IMR-90 (cell line): ENCODE data around the gene ZNF385B. TPM values are rescaled to one million over a fixed set of nuclear protein-coding genes. Genes with fewer than 3 reads are reported as not detected.

Experiments used
- ATAC-seq: fragments of 200-7000 bp; cut with Tn5 transposase; 2 replicates; pipeline ENCODE4 v1.9.1; 2020; ENCODE audit warnings: low read depth, mild to moderate bottlenecking, moderate library complexity
- BruUV-seq: library from RNA; stranded (reverse); fragments of 400-500 nt; replicated peaks from 2 replicates; lab custom pipeline; 2021; lab: Mats Ljungman, UMichigan
- CTCF ChIA-PET: fragments of 300-600 bp; formaldehyde crosslinking; extraction: SDS; loops from one replicate; lab custom pipeline; 2021; ENCODE audit warnings: antibody characterized with exemption; lab: Yijun Ruan, JAX
- POLR2A ChIA-PET: fragments of 300-600 bp; sonication (Branson Sonifier 250); formaldehyde crosslinking; loops from one replicate; lab custom pipeline; 2022; ENCODE audit warnings: antibody characterized with exemption; ENCODE audit not compliant: unreplicated experiment; lab: Charles Lee
- DNase-seq: peaks from one replicate; pipeline ENCODE4 v3.0.0; 2013
- H2AFZ ChIP-seq: replicated peaks from 2 replicates; pipeline ENCODE3; 2013; ENCODE audit warnings: low read length, mild to moderate bottlenecking; ENCODE audit not compliant: poor library complexity
- H2AK5ac ChIP-seq: 2 replicates; pipeline ENCODE4 v1.6.1; 2013; ENCODE audit warnings: low read depth, low read length, inconsistent platforms
- H2AK9ac ChIP-seq: replicated peaks from 2 replicates; pipeline ENCODE3; 2013; ENCODE audit warnings: mild to moderate bottlenecking, low read depth, low read length, moderate library complexity; ENCODE audit not compliant: poor library complexity
- H2BK120ac ChIP-seq: 2 replicates; pipeline ENCODE4 v1.6.1; 2013; ENCODE audit warnings: low read depth, low read length, inconsistent platforms
- H2BK15ac ChIP-seq: 3 replicates; pipeline ENCODE4 v1.6.1; 2013; ENCODE audit warnings: low read depth, low read length, inconsistent platforms
- H2BK20ac ChIP-seq: 2 replicates; pipeline ENCODE4 v1.6.1; 2013; ENCODE audit warnings: low read depth, mild to moderate bottlenecking, inconsistent platforms, low read length, moderate library complexity
- H2BK5ac ChIP-seq: 2 replicates; pipeline ENCODE4 v1.6.1; 2013; ENCODE audit warnings: mild to moderate bottlenecking, low read depth, low read length, inconsistent platforms; ENCODE audit not compliant: poor library complexity, severe bottlenecking
- H3K14ac ChIP-seq: replicated peaks from 2 replicates; pipeline ENCODE4 v1.6.1; 2013; ENCODE audit warnings: low read depth, low read length, inconsistent platforms
- H3K18ac ChIP-seq: 2 replicates; pipeline ENCODE4 v1.6.1; 2013; ENCODE audit warnings: low read depth, low read length, control low read depth
- H3K23ac ChIP-seq: 2 replicates; pipeline ENCODE4 v1.6.1; 2013; ENCODE audit warnings: low read depth, low read length, inconsistent platforms
- H3K27ac ChIP-seq: 2 replicates; pipeline ENCODE4 v1.5.1; 2013; ENCODE audit warnings: mild to moderate bottlenecking, control low read depth, low read length; ENCODE audit not compliant: insufficient read depth
- H3K27me3 ChIP-seq: 2 replicates; pipeline ENCODE4 v1.6.1; 2013; ENCODE audit warnings: low read length; ENCODE audit not compliant: control insufficient read depth, insufficient read depth
- H3K36me3 ChIP-seq: 2 replicates; pipeline ENCODE4 v1.6.1; 2013; ENCODE audit warnings: low read length, mixed read lengths; ENCODE audit not compliant: control insufficient read depth, insufficient read depth
- H3K4ac ChIP-seq: 2 replicates; pipeline ENCODE4 v1.6.1; 2013; ENCODE audit warnings: low read depth, low read length, inconsistent platforms
- H3K4me1 ChIP-seq: 2 replicates; pipeline ENCODE4 v1.6.1; 2013; ENCODE audit warnings: low read length, mixed read lengths; ENCODE audit not compliant: control insufficient read depth, insufficient read depth
- H3K4me2 ChIP-seq: 2 replicates; pipeline ENCODE4 v1.6.1; 2013; ENCODE audit warnings: low read depth, mild to moderate bottlenecking, control low read depth, low read length, moderate library complexity
- H3K4me3 ChIP-seq: 2 replicates; pipeline ENCODE4 v1.5.1; 2013; ENCODE audit warnings: low read depth, mild to moderate bottlenecking, control low read depth, low read length, moderate library complexity; ENCODE audit not compliant: insufficient read depth
- H3K56ac ChIP-seq: 2 replicates; pipeline ENCODE4 v1.6.1; 2013; ENCODE audit warnings: low read length, inconsistent platforms; ENCODE audit not compliant: insufficient read depth; ENCODE audit errors: extremely low read depth
- H3K79me1 ChIP-seq, 2 experiments: 2 replicates each; pipeline ENCODE4 v1.6.1; 2013; ENCODE audit warnings: low read length in 2 of 2, inconsistent platforms in 1 of 2, low read depth in 1 of 2
- H3K9ac ChIP-seq: 2 replicates; pipeline ENCODE4 v1.6.1; 2013; ENCODE audit warnings: low read depth, low read length, control low read depth
- H3K9me1 ChIP-seq: 2 replicates; pipeline ENCODE4 v1.6.1; 2013; ENCODE audit warnings: low read length, inconsistent platforms; ENCODE audit not compliant: insufficient read depth
- H3K9me3 ChIP-seq: 2 replicates; pipeline ENCODE4 v1.6.1; 2013; ENCODE audit warnings: low read length; ENCODE audit not compliant: control insufficient read depth, insufficient read depth
- H4K20me1 ChIP-seq: 2 replicates; pipeline ENCODE4 v1.6.1; 2013; ENCODE audit warnings: low read length, inconsistent platforms; ENCODE audit not compliant: insufficient read depth
- H4K5ac ChIP-seq: 2 replicates; pipeline ENCODE4 v1.6.1; 2013; ENCODE audit warnings: mild to moderate bottlenecking, low read depth, low read length, control low read depth
- H4K8ac ChIP-seq, 2 experiments: 2 replicates each; pipeline ENCODE4 v1.6.1; 2013; ENCODE audit warnings: low read depth in 2 of 2, low read length in 2 of 2, control low read depth in 1 of 2, inconsistent platforms in 1 of 2
- H4K91ac ChIP-seq: 2 replicates; pipeline ENCODE4 v1.6.1; 2013; ENCODE audit warnings: low read depth, low read length, inconsistent platforms; ENCODE audit not compliant: insufficient read depth
- BHLHE40 ChIP-seq: fragments of 150-350 bp; IDR thresholded peaks from 2 replicates; pipeline ENCODE4 v1.6.1; 2016; ENCODE audit warnings: mild to moderate bottlenecking, low read depth, low read length
- CHD1 ChIP-seq: IDR thresholded peaks from 2 replicates; pipeline ENCODE4 v1.6.1; 2012; ENCODE audit warnings: low read depth, low read length, improper control_type of control experiment
- MXI1 ChIP-seq: IDR thresholded peaks from 2 replicates; pipeline ENCODE4 v1.6.1; 2012; ENCODE audit warnings: low read depth, mild to moderate bottlenecking, low read length, moderate library complexity, borderline replicate concordance
- NFE2L2 ChIP-seq: fragments of 150-350 bp; IDR thresholded peaks from 2 replicates; pipeline ENCODE4 v1.6.1; 2016; ENCODE audit warnings: low read depth, mild to moderate bottlenecking, low read length
- RCOR1 ChIP-seq: IDR thresholded peaks from 2 replicates; pipeline ENCODE4 v1.6.1; 2012; ENCODE audit warnings: mild to moderate bottlenecking, low read length, improper control_type of control experiment; ENCODE audit not compliant: insufficient replicate concordance
- SMC3 ChIP-seq: fragments of 150-350 bp; IDR thresholded peaks from 2 replicates; pipeline ENCODE4 v1.6.1; 2016; ENCODE audit warnings: low read depth, mild to moderate bottlenecking, antibody characterized with exemption, low read length, moderate library complexity
- WGBS, 2 experiments: methylation state at CpG; one replicate each; pipeline versions ENCODE4 v1.1.5 to v1.1.7; 2013; ENCODE audit warnings: missing lambda C conversion rate in 2 of 2; ENCODE audit not compliant: insufficient read length in 1 of 2; ENCODE audit errors: extremely low coverage in 2 of 2; 5-methylcytosine and 5-hydroxymethylcytosine counted together
- dilution Hi-C: fragments of 300-500 bp; cut with HindIII; formaldehyde crosslinking; loops from one replicate; pipeline ENCODE4 v1.14.3; 2018; ENCODE audit warnings: low sequenced_read_pairs; ENCODE audit not compliant: unreplicated experiment
- in situ Hi-C: fragments of 300-500 bp; cut with MboI; formaldehyde crosslinking; loops from 3 replicates; pipeline ENCODE4 v1.14.3; 2019; ENCODE audit warnings: low sequenced_read_pairs, inconsistent platforms, mixed read lengths
- intact Hi-C: fragments of 100-400 bp; cut with micrococcal nuclease; formaldehyde crosslinking; loops from 2 replicates; pipeline ENCODE4 v1.10.0; 2022
- polyA plus RNA-seq, 3 experiments: library from polyadenylated mRNA; depleted of rRNA; stranded (reverse); fragments of >200 nt; gene quantifications; 2 replicates each; pipeline ENCODE4 v1.2.3, GENCODE V29; 2012; ENCODE audit warnings: low replicate concordance in 1 of 3
- total RNA-seq: library from RNA; depleted of rRNA; stranded (reverse); fragments of >200 nt; gene quantifications from 2 replicates; pipeline ENCODE4 v1.2.3, GENCODE V29; 2012
- TF ChIP-seq, protein P1 (sequence below): conservative IDR thresholded peaks from 2 replicates; pipeline ENCODE4 v1.5.1; 2012; ENCODE audit warnings: mild to moderate bottlenecking, low read depth, low read length, improper control_type of control experiment

ZNF385B gene
- total and polyA plus RNA-seq, 2 of the 4 experiments (the other 2 are of a cell fraction) = not detected

GRCh38 chr2:179682756-179683155 lies 178.7 kb downstream of the ZNF385B start:
- in situ Hi-C loops = no loop called here
- ATAC-seq = no peak

More at GRCh38 chr2:179682756-179683155, 178.7 kb downstream of the ZNF385B start:
- Histone ChIP-seq H2AFZ (no peak overlapping the region), H3K4me2 (no peak overlapping the region), H2BK20ac (no peak overlapping the region), H2BK5ac (no peak overlapping the region), H2AK9ac (no peak overlapping the region), H3K9ac (no peak overlapping the region), H3K4me1 (no peaks in the 10 kb centered on the region), H3K27ac (no peak overlapping the region), H2BK120ac (no peak overlapping the region), H3K9me1 (no peaks in the 10 kb centered on the region), H3K23ac (no peak overlapping the region), H4K5ac (no peak overlapping the region), H3K14ac (no peak overlapping the region), H3K36me3 (no peaks in the 10 kb centered on the region), H3K79me1 (no peaks in the 10 kb centered on the region), H3K4me3 (no peak overlapping the region), H4K91ac (no peak overlapping the region), H3K18ac (no peak overlapping the region), H3K27me3 (no peaks in the 10 kb centered on the region), H3K4ac (no peak overlapping the region), H4K8ac (no peak overlapping the region), H4K20me1 (no peaks in the 10 kb centered on the region), H2AK5ac (no peak overlapping the region), H2BK15ac (no peak overlapping the region), H3K9me3 (no peaks in the 10 kb centered on the region), H3K56ac (no peak overlapping the region)
- no CpG with 5 or more reads among the region's 5 CpGs for WGBS, 2 experiments
- DNase-seq = no peak
- no TSS peak for BruUV-seq
- CTCF ChIA-PET = no interaction called here
- POLR2A ChIA-PET = no interaction called here
- intact Hi-C loops (no loop called here), dilution Hi-C loops (no loop called here)
- TF ChIP-seq MXI1 (no peak), SMC3 (no peak), CHD1 (no peak), RCOR1 (no peak), BHLHE40 (no peak), NFE2L2 (no peak)
- TF ChIP-seq, protein P1, sequence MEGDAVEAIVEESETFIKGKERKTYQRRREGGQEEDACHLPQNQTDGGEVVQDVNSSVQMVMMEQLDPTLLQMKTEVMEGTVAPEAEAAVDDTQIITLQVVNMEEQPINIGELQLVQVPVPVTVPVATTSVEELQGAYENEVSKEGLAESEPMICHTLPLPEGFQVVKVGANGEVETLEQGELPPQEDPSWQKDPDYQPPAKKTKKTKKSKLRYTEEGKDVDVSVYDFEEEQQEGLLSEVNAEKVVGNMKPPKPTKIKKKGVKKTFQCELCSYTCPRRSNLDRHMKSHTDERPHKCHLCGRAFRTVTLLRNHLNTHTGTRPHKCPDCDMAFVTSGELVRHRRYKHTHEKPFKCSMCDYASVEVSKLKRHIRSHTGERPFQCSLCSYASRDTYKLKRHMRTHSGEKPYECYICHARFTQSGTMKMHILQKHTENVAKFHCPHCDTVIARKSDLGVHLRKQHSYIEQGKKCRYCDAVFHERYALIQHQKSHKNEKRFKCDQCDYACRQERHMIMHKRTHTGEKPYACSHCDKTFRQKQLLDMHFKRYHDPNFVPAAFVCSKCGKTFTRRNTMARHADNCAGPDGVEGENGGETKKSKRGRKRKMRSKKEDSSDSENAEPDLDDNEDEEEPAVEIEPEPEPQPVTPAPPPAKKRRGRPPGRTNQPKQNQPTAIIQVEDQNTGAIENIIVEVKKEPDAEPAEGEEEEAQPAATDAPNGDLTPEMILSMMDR = no peak
